Neural cell (in vitro differentiated cells): ENCODE data around the gene HSF5.

ENCODE experiments used
- CTCF ChIP-seq: fragments of 450-650 bp; IDR thresholded peaks from 2 replicates; pipeline ENCODE4 v1.5.1; 2014; ENCODE audit warnings: antibody characterized with exemption, mild to moderate bottlenecking, moderate library complexity; ENCODE audit not compliant: poor library complexity, severe bottlenecking
- EP300 ChIP-seq: fragments of 450-650 bp; conservative IDR thresholded peaks from 2 replicates; pipeline ENCODE4 v1.6.1; 2014; ENCODE audit warnings: antibody characterized with exemption, mild to moderate bottlenecking, moderate library complexity; ENCODE audit not compliant: poor library complexity, severe bottlenecking
- EZH2 ChIP-seq: fragments of 200-600, 300-800 bp; shearing (Covaris generic), sonication (generic); IDR thresholded peaks from 2 replicates; pipeline ENCODE4 v1.6.1; 2014; ENCODE audit warnings: antibody characterized with exemption, low read length, borderline replicate concordance, mild to moderate bottlenecking; ENCODE audit not compliant: insufficient read depth, poor library complexity, severe bottlenecking
- SMC3 ChIP-seq: fragments of 450-650 bp; conservative IDR thresholded peaks from 2 replicates; pipeline ENCODE4 v1.6.1; 2014; ENCODE audit warnings: antibody characterized with exemption, mild to moderate bottlenecking, moderate library complexity; ENCODE audit not compliant: poor library complexity
- TAF1 ChIP-seq: IDR thresholded peaks from 2 replicates; pipeline ENCODE4 v1.6.1; 2012; ENCODE audit warnings: low read depth

GRCh38 chr17:58525239-58525638, 37.0 kb upstream of the HSF5 start:
- TF ChIP-seq EP300: no peak
- TF ChIP-seq CTCF: no peak
- no peak for TF ChIP-seq EZH2
- TF ChIP-seq SMC3: no peak
- no peak for TF ChIP-seq TAF1
